ENCODE results near the gene RCSD1. TPM values are rescaled to one million over a fixed set of nuclear protein-coding genes. Genes with fewer than 3 reads are reported as not detected.

The RCSD1 gene
- total RNA-seq, 1 experiment from 2014 or later = 0.16 TPM

- H3K27ac Mint-ChIP-seq (ENCODE audit: low read depth, unreplicated experiment) = no peak overlapping the region
- TF ChIP-seq CTCF (IDR thresholded peaks at IDR 0.05; ENCODE audit: unreplicated experiment) = no peak
- ChIA-PET POLR2A (interaction anchor here (0.6 to 3.5 kb wide), 8 partner anchors 10 to 186 kb away, joined by 3 to 24 read pairs (median 6); partner anchors contain the start of gene DCAF6), CTCF (interaction anchor here (1.2 to 2.6 kb wide), 6 partner anchors 10 to 63 kb away, joined by 3 to 7 read pairs (median 5); partner anchors contain the start of gene MPZL1)
- no peak for DNase-seq (ENCODE audit: unreplicated experiment)
- H3K4me1 Mint-ChIP-seq (ENCODE audit: insufficient read depth, unreplicated experiment) = peaks cover 51% of the 10 kb centered on the region
- H3K36me3 Mint-ChIP-seq (ENCODE audit: insufficient read depth, unreplicated experiment) = peaks cover 20% of the 10 kb centered on the region
- intact Hi-C loops (cut with micrococcal nuclease) = no loop called here
- no peaks in the 10 kb centered on the region for H3K27me3 Mint-ChIP-seq (ENCODE audit: insufficient read depth, unreplicated experiment)
- no TSS peak for BruUV-seq (replicated peaks)
- H3K4me3 Mint-ChIP-seq (ENCODE audit: unreplicated experiment) = no peak overlapping the region
- no peaks in the 10 kb centered on the region for H3K9me3 Mint-ChIP-seq (ENCODE audit: unreplicated experiment)
Measured at GRCh38 chr1:167749741-167750140, 119.7 kb downstream of the RCSD1 start.

GRCh38 chr1:167750641-167751040 is 120.6 kb downstream of the RCSD1 start:
- ChIA-PET CTCF (interaction anchor here (1.2 to 2.6 kb wide), 2 partner anchors 30 to 36 kb away, joined by 3 to 7 read pairs; partner anchors contain the start of gene MPZL1), POLR2A (interaction anchor here (3.5 kb wide), 1 partner anchor 46 kb away, joined by 24 read pairs; no protein-coding TSS in a partner anchor)
- H3K4me1 Mint-ChIP-seq (ENCODE audit: insufficient read depth, unreplicated experiment) = peaks cover 54% of the 10 kb centered on the region
- H3K36me3 Mint-ChIP-seq (ENCODE audit: insufficient read depth, unreplicated experiment) = peaks cover 20% of the 10 kb centered on the region
- intact Hi-C loops (cut with micrococcal nuclease) = no loop called here
- H3K27me3 Mint-ChIP-seq (ENCODE audit: insufficient read depth, unreplicated experiment) = no peaks in the 10 kb centered on the region
- no peak for DNase-seq (ENCODE audit: unreplicated experiment)
- H3K9me3 Mint-ChIP-seq (ENCODE audit: unreplicated experiment) = no peaks in the 10 kb centered on the region
- H3K4me3 Mint-ChIP-seq (ENCODE audit: unreplicated experiment) = no peak overlapping the region
- no TSS peak for BruUV-seq (replicated peaks)
- no peak overlapping the region for H3K27ac Mint-ChIP-seq (ENCODE audit: low read depth, unreplicated experiment)
- TF ChIP-seq CTCF (IDR thresholded peaks at IDR 0.05; ENCODE audit: unreplicated experiment) = no peak

- CTCF ChIA-PET = interaction anchor here (1.3 to 2.1 kb wide), 2 partner anchors 10 to 38 kb away, joined by 3 to 7 read pairs; no protein-coding TSS in a partner anchor
- peak overlapping the region; percentile 94 for H3K27ac Mint-ChIP-seq (ENCODE audit: low read depth, unreplicated experiment)
- no peak for TF ChIP-seq CTCF (IDR thresholded peaks at IDR 0.05; ENCODE audit: unreplicated experiment)
Measured at GRCh38 chr1:167751676-167752075, 121.6 kb downstream of the RCSD1 start.

GRCh38 chr1:167752219-167752985 is 122.4 kb downstream of the RCSD1 start:
- TF ChIP-seq CTCF (IDR thresholded peaks at IDR 0.05; ENCODE audit: unreplicated experiment) = no peak
- intact Hi-C loops (cut with micrococcal nuclease) = no loop called here
- ChIA-PET POLR2A (interaction anchor here (0.5 to 3.5 kb wide), 18 partner anchors 10 to 184 kb away, joined by 3 to 38 read pairs (median 5); partner anchors contain the start of genes DCAF6, MPC2 and MPZL1), CTCF (interaction anchor here (0.6 to 2.2 kb wide), 13 partner anchors 9 to 407 kb away, joined by 3 to 10 read pairs (median 4); partner anchors contain the start of gene MPZL1)
- no TSS peak for BruUV-seq (replicated peaks)
- no peaks in the 10 kb centered on the region for H3K9me3 Mint-ChIP-seq (ENCODE audit: unreplicated experiment)
- no peaks in the 10 kb centered on the region for H3K27me3 Mint-ChIP-seq (ENCODE audit: insufficient read depth, unreplicated experiment)
- H3K4me1 Mint-ChIP-seq (ENCODE audit: insufficient read depth, unreplicated experiment) = peaks cover 41% of the 10 kb centered on the region
- H3K4me3 Mint-ChIP-seq (ENCODE audit: unreplicated experiment) = peak overlapping the region; percentile 40
- H3K36me3 Mint-ChIP-seq (ENCODE audit: insufficient read depth, unreplicated experiment) = peaks cover 20% of the 10 kb centered on the region
- peak overlapping the region; percentile 94 for H3K27ac Mint-ChIP-seq (ENCODE audit: low read depth, unreplicated experiment)
- peak; percentile 36 for DNase-seq (ENCODE audit: unreplicated experiment)

More at GRCh38 chr1:167751676-167752075, 121.6 kb downstream of the RCSD1 start:
- Mint-ChIP-seq H3K27me3 (ENCODE audit: insufficient read depth, unreplicated experiment) (no peaks in the 10 kb centered on the region), H3K9me3 (ENCODE audit: unreplicated experiment) (no peaks in the 10 kb centered on the region), H3K4me1 (ENCODE audit: insufficient read depth, unreplicated experiment) (peaks cover 48% of the 10 kb centered on the region), H3K36me3 (ENCODE audit: insufficient read depth, unreplicated experiment) (peaks cover 20% of the 10 kb centered on the region), H3K4me3 (ENCODE audit: unreplicated experiment) (no peak overlapping the region)
- intact Hi-C loops (cut with micrococcal nuclease) = no loop called here
- BruUV-seq (replicated peaks) = no TSS peak
- POLR2A ChIA-PET = interaction anchor here (0.8 to 3.5 kb wide), 7 partner anchors 11 to 184 kb away, joined by 3 to 38 read pairs (median 21); partner anchors contain the start of genes DCAF6, MPC2 and MPZL1
- no peak for DNase-seq (ENCODE audit: unreplicated experiment)

Data from MCF 10A (cell line).